T-cell (primary cell): ENCODE measurements around the gene PCDHGA6. TPM values are rescaled to one million over a fixed set of nuclear protein-coding genes. Genes with fewer than 3 reads are reported as not detected.
A peak's percentile ranks its signal among the peaks of the same experiment; 100 is the strongest.
"Not testable (repeated sequence)": the region's sequence is repeated elsewhere in the genome, so short reads cannot be mapped to it uniquely, and the experiment has no call there.

Source experiments
- ATAC-seq, 4 experiments: fragments of 200-7000 bp in 3 of 4; fragments of 150-1000 bp in 1 of 4; cut with Tn5 transposase; replicated peaks in 1 of 4; 1 replicate in 3 of 4; 2 replicates in 1 of 4; pipeline ENCODE4 v1.10.0; 2021; ENCODE audit warnings: moderate library complexity in 3 of 4, mild to moderate bottlenecking in 2 of 4, moderate number of reproducible peaks in 1 of 4
- CTCF ChIA-PET, 2 donors: fragments of 300-600 bp; sonication (Branson Sonifier 250); formaldehyde crosslinking; loops; one replicate each; lab custom pipeline; 2022; ENCODE audit warnings: antibody characterized with exemption in 2 of 2; lab: Charles Lee
- POLR2A ChIA-PET, 2 donors: fragments of 300-600 bp; sonication (Branson Sonifier 250); formaldehyde crosslinking; loops; one replicate each; lab custom pipeline; 2022; ENCODE audit warnings: antibody characterized with exemption in 2 of 2; lab: Charles Lee
- DNase-seq, 35 experiments: peaks; one replicate each; pipeline versions ENCODE4 v3.0.0 to v3.0.0-alpha.2; 2013 to 2023
- H3K27ac ChIP-seq: one replicate; pipeline ENCODE4 v1.5.1; 2013; ENCODE audit warnings: low read length
- H3K27me3 ChIP-seq, 2 experiments: replicated peaks in 1 of 2; 1 replicate in 1 of 2; 2 replicates in 1 of 2; pipeline versions ENCODE4 v1.6.1 to v1.7.0; 2013; ENCODE audit warnings: low read length in 1 of 2, mixed read lengths in 1 of 2; ENCODE audit not compliant: control insufficient read depth in 2 of 2, insufficient read depth in 2 of 2; ENCODE audit errors: extremely low read depth in 1 of 2
- H3K36me3 ChIP-seq, 2 donors: 1 replicate in 1 of 2; 2 replicates in 1 of 2; pipeline versions ENCODE4 v1.6.1 to v1.7.0; 2013; ENCODE audit warnings: low read length in 1 of 2; ENCODE audit not compliant: control insufficient read depth in 2 of 2, insufficient read depth in 1 of 2; ENCODE audit errors: extremely low read depth in 1 of 2
- H3K4me1 ChIP-seq, 2 experiments: 1 replicate in 1 of 2; 2 replicates in 1 of 2; pipeline versions ENCODE4 v1.6.1 to v1.7.0; 2013; ENCODE audit warnings: low read length in 2 of 2, mixed read lengths in 1 of 2; ENCODE audit not compliant: insufficient read depth in 2 of 2, control insufficient read depth in 1 of 2; ENCODE audit errors: extremely low read depth in 1 of 2
- H3K4me3 ChIP-seq, 2 donors: 1 replicate in 1 of 2; 2 replicates in 1 of 2; pipeline versions ENCODE4 v1.5.1 to v1.7.0; 2013; ENCODE audit warnings: mild to moderate bottlenecking in 2 of 2, low read length in 1 of 2, moderate library complexity in 1 of 2; ENCODE audit not compliant: control insufficient read depth in 1 of 2; ENCODE audit errors: extremely low read depth in 1 of 2
- H3K9me3 ChIP-seq: 2 replicates; pipeline ENCODE4 v1.7.0; 2013
- H3K27ac Mint-ChIP-seq, 2 donors: one replicate each; pipeline ENCODE4 v1.8.0; 2020 to 2021; ENCODE audit warnings: mild to moderate bottlenecking in 2 of 2, mixed read lengths in 2 of 2
- H3K27me3 Mint-ChIP-seq, 2 donors: one replicate each; pipeline ENCODE4 v1.8.0; 2021 to 2022; ENCODE audit warnings: mixed read lengths in 2 of 2
- H3K36me3 Mint-ChIP-seq: one replicate; pipeline ENCODE4 v1.8.0; 2021; ENCODE audit warnings: mixed read lengths
- H3K4me1 Mint-ChIP-seq, 3 donors: one replicate each; pipeline ENCODE4 v1.8.0; 2020 to 2022; ENCODE audit warnings: mixed read lengths in 3 of 3, mild to moderate bottlenecking in 1 of 3
- H3K4me3 Mint-ChIP-seq, 3 donors: one replicate each; pipeline ENCODE4 v1.8.0; 2020 to 2022; ENCODE audit warnings: mild to moderate bottlenecking in 3 of 3, mixed read lengths in 3 of 3, moderate library complexity in 3 of 3
- H3K9me3 Mint-ChIP-seq, 3 donors: one replicate each; pipeline ENCODE4 v1.8.0; 2020 to 2022; ENCODE audit warnings: mixed read lengths in 3 of 3
- WGBS: methylation state at CpG from one replicate; pipeline ENCODE4 v1.1.5; 2013; ENCODE audit warnings: missing lambda C conversion rate; ENCODE audit not compliant: insufficient coverage; 5-methylcytosine and 5-hydroxymethylcytosine counted together
- total RNA-seq, 35 experiments: library from RNA in 6 of 35; stranded (reverse) in 6 of 35; fragments of 120-200 nt in 1 of 35; gene quantifications; one replicate each; pipeline versions ENCODE4 v1.2.1 to v1.2.4 and lab custom pipeline; 2013 to 2026

PCDHGA6 gene
- total RNA-seq: under 1 TPM; 0.19 to 0.64 (median 0.28) TPM
- 0.44 TPM for total RNA-seq (2013)
- 0.04 to 1.8 (median 0.38) reads per million in 29 experiments for total RNA-seq (lab: John Stamatoyannopoulos, UW)

GRCh38 chr5:141373673-141374317, at the start of gene PCDHGA6:
PCDHGA6 (plus strand) TSS chr5:141373891; CDS start chr5:141374084, 193 bp downstream.
- DNase-seq: peak in 1 of 35 experiments; percentile 20
- Mint-ChIP-seq H3K9me3 (peaks cover 5 to 27% (median 23%) of the 10 kb centered on the region in 3 donors), H3K4me3 (peak within 1 kb of the TSS; percentile 25 to 42 (median 32)), H3K27ac (no peak within 1 kb of the TSS), H3K27me3 (peaks cover 47 to 67% of the 10 kb centered on the region in 2 donors), H3K4me1 (peaks cover 7 to 9% (median 8%) of the 10 kb centered on the region in 3 donors), H3K36me3 (peaks cover 7% of the 10 kb centered on the region)
- ATAC-seq: no peak
- Histone ChIP-seq H3K27me3 (peaks cover 19 to 65% of the 10 kb centered on the region in 2 experiments), H3K4me3 (peak within 1 kb of the TSS in 1 of 2 donors; percentile 55), H3K4me1 (peaks cover 0 to 7% of the 10 kb centered on the region in 2 experiments), H3K27ac (no peak within 1 kb of the TSS), H3K9me3 (peaks cover 11% of the 10 kb centered on the region), H3K36me3 (peaks cover 0 to 4% of the 10 kb centered on the region in 2 donors)
- CTCF ChIA-PET: interaction anchor here in 1 of 2 donors (0.8 kb wide), 1 partner anchor 56 kb away, joined by 3 read pairs; no protein-coding TSS in a partner anchor
- POLR2A ChIA-PET: no interaction called here
- 50% methylated on average over 24 of the region's 27 CpGs for WGBS

- ChIA-PET POLR2A (no interaction called here), CTCF (interaction anchor here (0.6 to 2.7 kb wide), 8 partner anchors 9 to 551 kb away, joined by 3 to 11 read pairs (median 4); no protein-coding TSS in a partner anchor)
- WGBS: 14% methylated on average over 19 of the region's 27 CpGs
- Mint-ChIP-seq H3K4me3 (peak overlapping the region; percentile 84 to 91 (median 86)), H3K27ac (peak overlapping the region; percentile 92 to 93), H3K27me3 (peaks cover 33 to 48% of the 10 kb centered on the region in 2 donors), H3K36me3 (peaks cover 18% of the 10 kb centered on the region), H3K9me3 (peaks cover 5 to 36% (median 24%) of the 10 kb centered on the region in 3 donors), H3K4me1 (peaks cover 11 to 13% (median 13%) of the 10 kb centered on the region in 3 donors)
- Histone ChIP-seq H3K27me3 (peaks cover 6 to 29% of the 10 kb centered on the region in 2 experiments), H3K4me1 (peaks cover 0 to 8% of the 10 kb centered on the region in 2 experiments), H3K9me3 (peaks cover 8% of the 10 kb centered on the region), H3K27ac (peak overlapping the region; percentile 3), H3K36me3 (no peaks in the 10 kb centered on the region), H3K4me3 (peak overlapping the region; percentile 45 to 50)
- peak; percentile 34 to 78 (median 62) for DNase-seq
- ATAC-seq: peak; percentile 92 to 95 (median 94)
Observed at GRCh38 chr5:141326088-141326854, 47.4 kb upstream of the PCDHGA6 start.

- no peak for DNase-seq
- Mint-ChIP-seq H3K36me3 (peaks cover 14% of the 10 kb centered on the region), H3K27me3 (peaks cover 44 to 63% of the 10 kb centered on the region in 2 donors), H3K4me1 (peaks cover 7 to 13% (median 10%) of the 10 kb centered on the region in 3 donors), H3K4me3 (no peak overlapping the region), H3K9me3 (peaks cover 0 to 36% (median 32%) of the 10 kb centered on the region in 3 donors), H3K27ac (no peak overlapping the region)
- Histone ChIP-seq H3K36me3 (no peaks in the 10 kb centered on the region), H3K27me3 (peaks cover 8 to 43% of the 10 kb centered on the region in 2 experiments), H3K9me3 (peaks cover 4% of the 10 kb centered on the region), H3K4me3 (no peak overlapping the region), H3K27ac (no peak overlapping the region), H3K4me1 (peaks cover 0 to 6% of the 10 kb centered on the region in 2 experiments)
- no peak for ATAC-seq
- WGBS: 77% methylated on average over 6 of the region's 8 CpGs
- CTCF ChIA-PET: interaction anchor here (0.6 to 3.7 kb wide), 8 partner anchors 9 to 236 kb away, joined by 3 to 28 read pairs (median 4); partner anchors contain the start of gene TAF7 (in 1 of the 2)
- POLR2A ChIA-PET: no interaction called here
Observed at GRCh38 chr5:141328231-141328630, 45.5 kb upstream of the PCDHGA6 start.

DNA sequence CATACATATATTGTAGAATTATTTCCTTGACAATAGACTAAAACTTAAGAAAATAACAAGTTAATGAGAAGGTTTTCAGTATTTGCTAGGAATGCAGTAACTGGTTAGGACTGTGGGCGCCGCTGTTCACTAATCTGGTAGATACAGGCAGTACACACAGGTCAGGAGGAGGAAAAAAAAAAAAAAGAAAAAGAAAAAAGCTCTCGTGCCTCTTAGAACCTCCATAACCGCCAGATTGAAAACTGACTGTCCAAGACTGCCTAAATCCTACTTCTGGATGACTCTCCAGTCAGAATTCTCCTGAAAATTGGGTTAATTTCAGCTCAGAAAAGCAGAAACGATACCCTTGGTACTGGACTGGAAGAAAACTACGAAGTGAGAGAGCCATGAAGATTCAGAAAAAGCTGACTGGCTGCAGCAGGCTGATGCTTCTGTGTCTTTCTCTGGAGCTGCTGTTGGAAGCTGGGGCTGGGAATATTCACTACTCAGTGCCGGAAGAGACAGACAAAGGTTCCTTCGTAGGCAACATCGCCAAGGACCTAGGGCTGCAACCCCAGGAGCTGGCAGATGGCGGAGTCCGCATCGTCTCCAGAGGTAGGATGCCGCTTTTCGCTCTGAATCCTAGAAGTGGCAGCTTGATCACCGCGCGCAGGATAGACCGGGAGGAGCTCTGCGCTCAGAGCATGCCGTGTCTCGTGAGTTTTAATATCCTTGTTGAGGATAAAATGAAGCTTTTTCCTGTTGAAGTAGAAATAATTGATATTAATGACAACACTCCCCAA, 43.2 kb upstream of the PCDHGA6 start, which contains the start of gene PCDHGA1:
TSS of gene PCDHGA1 (plus strand) at position 216 of the 782 bp plus-strand sequence.
- H3K27ac Mint-ChIP-seq: no peak within 1 kb of the TSS
- peaks cover 10 to 43% (median 40%) of the 10 kb centered on the region in 3 donors for H3K9me3 Mint-ChIP-seq
- no peak within 1 kb of the TSS for H3K4me3 ChIP-seq
- peaks cover 7 to 13% (median 10%) of the 10 kb centered on the region in 3 donors for H3K4me1 Mint-ChIP-seq
- peak within 1 kb of the TSS in 2 of 3 donors; percentile 17 to 47 for H3K4me3 Mint-ChIP-seq
- ATAC-seq (peak in 1 of 4 experiments; percentile 59), DNase-seq (peak in 15 of 35 experiments; percentile 12 to 50 (median 21))
- H3K9me3 ChIP-seq: peaks cover 3% of the 10 kb centered on the region
- H3K36me3 Mint-ChIP-seq: peaks cover 13% of the 10 kb centered on the region
- peaks cover 12 to 51% of the 10 kb centered on the region in 2 experiments for H3K27me3 ChIP-seq
- peaks cover 0 to 6% of the 10 kb centered on the region in 2 experiments for H3K4me1 ChIP-seq
- no peaks in the 10 kb centered on the region for H3K36me3 ChIP-seq
- H3K27ac ChIP-seq: no peak within 1 kb of the TSS
- WGBS: 40% methylated on average over 5 of the region's 21 CpGs
- ChIA-PET CTCF (interaction anchor here (0.6 to 3.7 kb wide), 13 partner anchors 9 to 328 kb away, joined by 3 to 28 read pairs (median 4); partner anchors contain the start of genes PCDHGB3 (in 2 of the 2), PCDHGA4 (in 1 of the 2) and TAF7 (in 1 of the 2)), POLR2A (interaction anchor here (0.6 to 1.0 kb wide), 4 partner anchors 10 to 282 kb away, joined by 4 to 9 read pairs (median 5); partner anchors contain the start of gene TAF7 (in 1 of the 2))
- peaks cover 61 to 81% of the 10 kb centered on the region in 2 donors for H3K27me3 Mint-ChIP-seq

GRCh38 chr5:141332571-141332970, 41.1 kb upstream of the PCDHGA6 start:
- POLR2A ChIA-PET, DNase-seq, H3K27ac Mint-ChIP-seq, ATAC-seq, H3K4me3 Mint-ChIP-seq, H3K4me1 Mint-ChIP-seq, H3K9me3 ChIP-seq, H3K36me3 ChIP-seq, H3K27ac ChIP-seq, H3K4me1 ChIP-seq, H3K4me3 ChIP-seq: not testable (repeated sequence)
- peaks cover 14 to 44% of the 10 kb centered on the region in 2 experiments for H3K27me3 ChIP-seq
- peaks cover 12% of the 10 kb centered on the region for H3K36me3 Mint-ChIP-seq
- peaks cover 10 to 56% (median 46%) of the 10 kb centered on the region in 3 donors for H3K9me3 Mint-ChIP-seq
- CTCF ChIA-PET: interaction anchor here in 1 of 2 donors (0.6 kb wide), 2 partner anchors 112 to 789 kb away, joined by 3 to 4 read pairs; no protein-coding TSS in a partner anchor
- H3K27me3 Mint-ChIP-seq: peaks cover 63 to 87% of the 10 kb centered on the region in 2 donors
- 56% methylated on average over 33 of the region's 39 CpGs for WGBS
